ENCODE data around the gene OLA1. TPM values are rescaled to one million over a fixed set of nuclear protein-coding genes. Genes with fewer than 3 reads are reported as not detected.

The OLA1 gene
- total and polyA plus RNA-seq, 2 of the 13 experiments (the other 11 are each of a cell fraction or from before 2014, with no cell fraction given), result 153 to 241 TPM

- Histone ChIP-seq H3K9ac (ENCODE audit: insufficient read depth, low read depth, low read length) (peak overlapping the region; percentile 49; the same call in 1 of the 2 replicates), H3K27me3 (ENCODE audit: control insufficient read depth in 1 of 2, insufficient read depth in 2 of 2, low read length in 2 of 2) (peaks cover 0 to under 1% of the 10 kb centered on the region in 2 experiments; a peak in 1 of 5 replicates), H3K79me2 (ENCODE audit: insufficient read depth, low read length) (no peaks in the 10 kb centered on the region), H3K27ac (ENCODE audit: extremely low read length, insufficient read depth, low read length) (no peak overlapping the region), H3K4me2 (ENCODE audit: low read depth, low read length) (peak overlapping the region; percentile 94), H3K4me3 (replicated peaks in 1 of 3; ENCODE audit: insufficient read depth in 1 of 3, low read depth in 2 of 3, low read length in 3 of 3) (peak overlapping the region; percentile 32 to 70 (median 39)), H3K9me3 (ENCODE audit: low read length) (no peaks in the 10 kb centered on the region), H3K36me3 (replicated peaks in 1 of 2; ENCODE audit: control insufficient read depth in 1 of 2, insufficient read depth in 2 of 2, low read length in 2 of 2) (no peaks in the 10 kb centered on the region), H4K20me1 (ENCODE audit: insufficient read depth, low read length) (no peaks in the 10 kb centered on the region), H2AFZ (ENCODE audit: low read length) (peak overlapping the region; percentile 36), H3K4me1 (ENCODE audit: insufficient read depth, low read length) (peaks cover 36% of the 10 kb centered on the region)
- intact Hi-C loops (cut with micrococcal nuclease; ENCODE audit: unreplicated experiment), result loop anchor here (1.0 to 2.0 kb wide), 2 partner anchors 15 to 66 kb away; no protein-coding TSS in a partner anchor
- POLR2A ChIA-PET, result interaction anchor here (1.1 to 2.5 kb wide), 5 partner anchors 13 to 62 kb away, joined by 3 to 11 read pairs (median 4); no protein-coding TSS in a partner anchor
- DNase-seq (ENCODE audit: low spot score) (peak; percentile 78), ATAC-seq (peak; percentile 75), FAIRE-seq (peak; percentile 75)
- BruUV-seq (replicated peaks), result no TSS peak
- 4% methylated on average over 18 of the region's 18 CpGs for WGBS (ENCODE audit: low lambda C conversion rate)
- in situ Hi-C loops (cut with HindIII; ENCODE audit: extremely low pct_ligation_motif_present, low pct_unique_long_range_greater_than_20kb), result loop anchor here (25.0 kb wide), 1 partner anchor 612 kb away; no protein-coding TSS in a partner anchor
- CTCF ChIA-PET (ENCODE audit: low intra/inter-chr PET ratio, low total read pairs), result no interaction called here
- TF ChIP-seq ZMYM2 (CRISPR knock-in tag; IDR thresholded peaks at IDR 0.05) (0 out of 2 replicates have a peak, but pooled peaks have one; percentile 26), ELF3 (CRISPR knock-in tag; IDR thresholded peaks at IDR 0.05) (0 out of 2 replicates have a peak, but pooled peaks have one; percentile 25), SAP130 (CRISPR knock-in tag; IDR thresholded peaks at IDR 0.05; ENCODE audit: low read depth) (peak; percentile 35; the same call in 1 of the 2 replicates), POGZ (CRISPR knock-in tag; IDR thresholded peaks at IDR 0.05) (0 out of 2 replicates have a peak, but pooled peaks have one; percentile 40), SMYD3 (CRISPR knock-in tag; IDR thresholded peaks at IDR 0.05) (0 out of 2 replicates have a peak, but pooled peaks have one; percentile 49), HNF4A (CRISPR knock-in tag; IDR thresholded peaks at IDR 0.05) (peak; percentile 7; the same call in 1 of the 2 replicates), TCF12 (IDR thresholded peaks at IDR 0.05) (no peak), TCF12 (CRISPR knock-in tag; IDR thresholded peaks at IDR 0.05) (peak; percentile 36; the same call in 1 of the 2 replicates), NRL (CRISPR knock-in tag; IDR thresholded peaks at IDR 0.05; ENCODE audit: borderline replicate concordance) (0 out of 2 replicates have a peak, but pooled peaks have one; percentile 29), ATF3 (CRISPR knock-in tag; IDR thresholded peaks at IDR 0.05) (0 out of 2 replicates have a peak, but pooled peaks have one; percentile 6), NR2F2 (IDR thresholded peaks at IDR 0.05; ENCODE audit: borderline replicate concordance, low read depth) (no peak), RBM22 (optimal IDR thresholded peaks at IDR 0.05; ENCODE audit: low read length) (no peak), ARNT2 (CRISPR knock-in tag; IDR thresholded peaks at IDR 0.05; ENCODE audit: low read depth) (peak; percentile 34; the same call in 1 of the 2 replicates), AGO1 (IDR thresholded peaks at IDR 0.05; ENCODE audit: low read depth, low read length, poor library complexity, severe bottlenecking) (peak; percentile 42), GABPB1 (CRISPR knock-in tag; IDR thresholded peaks at IDR 0.05) (0 out of 2 replicates have a peak, but pooled peaks have one; percentile 30)
- TF ChIP-seq, protein P1, sequence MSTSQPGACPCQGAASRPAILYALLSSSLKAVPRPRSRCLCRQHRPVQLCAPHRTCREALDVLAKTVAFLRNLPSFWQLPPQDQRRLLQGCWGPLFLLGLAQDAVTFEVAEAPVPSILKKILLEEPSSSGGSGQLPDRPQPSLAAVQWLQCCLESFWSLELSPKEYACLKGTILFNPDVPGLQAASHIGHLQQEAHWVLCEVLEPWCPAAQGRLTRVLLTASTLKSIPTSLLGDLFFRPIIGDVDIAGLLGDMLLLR (CRISPR knock-in tag; IDR thresholded peaks at IDR 0.05), result no peak
- TF ChIP-seq, protein P2, sequence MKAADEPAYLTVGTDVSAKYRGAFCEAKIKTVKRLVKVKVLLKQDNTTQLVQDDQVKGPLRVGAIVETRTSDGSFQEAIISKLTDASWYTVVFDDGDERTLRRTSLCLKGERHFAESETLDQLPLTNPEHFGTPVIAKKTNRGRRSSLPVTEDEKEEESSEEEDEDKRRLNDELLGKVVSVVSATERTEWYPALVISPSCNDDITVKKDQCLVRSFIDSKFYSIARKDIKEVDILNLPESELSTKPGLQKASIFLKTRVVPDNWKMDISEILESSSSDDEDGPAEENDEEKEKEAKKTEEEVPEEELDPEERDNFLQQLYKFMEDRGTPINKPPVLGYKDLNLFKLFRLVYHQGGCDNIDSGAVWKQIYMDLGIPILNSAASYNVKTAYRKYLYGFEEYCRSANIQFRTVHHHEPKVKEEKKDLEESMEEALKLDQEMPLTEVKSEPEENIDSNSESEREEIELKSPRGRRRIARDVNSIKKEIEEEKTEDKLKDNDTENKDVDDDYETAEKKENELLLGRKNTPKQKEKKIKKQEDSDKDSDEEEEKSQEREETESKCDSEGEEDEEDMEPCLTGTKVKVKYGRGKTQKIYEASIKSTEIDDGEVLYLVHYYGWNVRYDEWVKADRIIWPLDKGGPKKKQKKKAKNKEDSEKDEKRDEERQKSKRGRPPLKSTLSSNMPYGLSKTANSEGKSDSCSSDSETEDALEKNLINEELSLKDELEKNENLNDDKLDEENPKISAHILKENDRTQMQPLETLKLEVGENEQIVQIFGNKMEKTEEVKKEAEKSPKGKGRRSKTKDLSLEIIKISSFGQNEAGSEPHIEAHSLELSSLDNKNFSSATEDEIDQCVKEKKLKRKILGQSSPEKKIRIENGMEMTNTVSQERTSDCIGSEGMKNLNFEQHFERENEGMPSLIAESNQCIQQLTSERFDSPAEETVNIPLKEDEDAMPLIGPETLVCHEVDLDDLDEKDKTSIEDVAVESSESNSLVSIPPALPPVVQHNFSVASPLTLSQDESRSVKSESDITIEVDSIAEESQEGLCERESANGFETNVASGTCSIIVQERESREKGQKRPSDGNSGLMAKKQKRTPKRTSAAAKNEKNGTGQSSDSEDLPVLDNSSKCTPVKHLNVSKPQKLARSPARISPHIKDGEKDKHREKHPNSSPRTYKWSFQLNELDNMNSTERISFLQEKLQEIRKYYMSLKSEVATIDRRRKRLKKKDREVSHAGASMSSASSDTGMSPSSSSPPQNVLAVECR (CRISPR knock-in tag; IDR thresholded peaks at IDR 0.05; ENCODE audit: borderline replicate concordance), result 0 out of 2 replicates have a peak, but pooled peaks have one; percentile 43
Observed at GRCh38 chr2:174023591-174024523, 224.5 kb downstream of the OLA1 start.

Measured in HepG2 (cell line).